CD4-positive, alpha-beta T cell (primary cell): Measurements from ENCODE around the gene RAB31. TPM values are rescaled to one million over a fixed set of nuclear protein-coding genes. Genes with fewer than 3 reads are reported as not detected.

Experiments used
- ATAC-seq: fragments of 200-7000 bp; cut with Tn5 transposase; one replicate; pipeline ENCODE4 v1.10.0; 2022; ENCODE audit warnings: mild to moderate bottlenecking; ENCODE audit not compliant: poor library complexity
- CTCF ChIA-PET: fragments of 350-600 bp; sonication (Branson Sonifier 250); formaldehyde crosslinking; loops from one replicate; lab custom pipeline; 2021; ENCODE audit warnings: antibody characterized with exemption, inconsistent platforms; lab: Charles Lee
- POLR2A ChIA-PET: fragments of 350-600 bp; sonication (Branson Sonifier 250); formaldehyde crosslinking; loops from one replicate; lab custom pipeline; 2021; ENCODE audit warnings: antibody characterized with exemption, inconsistent platforms; lab: Charles Lee
- DNase-seq, 14 experiments: peaks; one replicate each; pipeline ENCODE4 v3.0.0-alpha.2; 2013 to 2020; ENCODE audit warnings: mixed read lengths in 2 of 14
- H3K27ac ChIP-seq, 2 donors: one replicate each; pipeline versions ENCODE4 v1.5.1 to v1.7.0; 2013; ENCODE audit warnings: low read length in 2 of 2, low read depth in 1 of 2, mild to moderate bottlenecking in 1 of 2
- H3K27me3 ChIP-seq, 2 experiments: 1 replicate in 1 of 2; 2 replicates in 1 of 2; pipeline versions ENCODE4 v1.6.1 to v1.7.0; 2013; ENCODE audit warnings: low read length in 2 of 2, control low read depth in 1 of 2, mild to moderate bottlenecking in 1 of 2, moderate library complexity in 1 of 2; ENCODE audit not compliant: insufficient read depth in 2 of 2, control insufficient read depth in 1 of 2
- H3K36me3 ChIP-seq: one replicate; pipeline ENCODE4 v1.6.1; 2013; ENCODE audit warnings: low read length, control low read depth; ENCODE audit not compliant: insufficient read depth
- H3K4me1 ChIP-seq: one replicate; pipeline ENCODE4 v1.6.1; 2013; ENCODE audit warnings: low read length, control low read depth; ENCODE audit not compliant: insufficient read depth
- H3K4me3 ChIP-seq: one replicate; pipeline ENCODE4 v1.5.1; 2013; ENCODE audit warnings: mild to moderate bottlenecking, low read length, moderate library complexity
- H3K9me3 ChIP-seq, 2 experiments: 1 replicate in 1 of 2; 2 replicates in 1 of 2; pipeline versions ENCODE4 v1.6.1 to v1.7.0; 2013; ENCODE audit warnings: low read length in 2 of 2, mild to moderate bottlenecking in 2 of 2, control low read depth in 1 of 2, moderate library complexity in 1 of 2; ENCODE audit not compliant: control insufficient read depth in 1 of 2, insufficient read depth in 1 of 2
- H3K27ac Mint-ChIP-seq: one replicate; pipeline ENCODE4 v1.8.0; 2020; ENCODE audit warnings: mixed read lengths
- H3K27me3 Mint-ChIP-seq: one replicate; pipeline ENCODE4 v1.8.0; 2021; ENCODE audit warnings: mixed read lengths
- H3K36me3 Mint-ChIP-seq: one replicate; pipeline ENCODE4 v1.8.0; 2021; ENCODE audit warnings: low read depth, mixed read lengths
- H3K4me1 Mint-ChIP-seq: one replicate; pipeline ENCODE4 v1.8.0; 2021; ENCODE audit warnings: low read depth, mixed read lengths
- H3K4me3 Mint-ChIP-seq: one replicate; pipeline ENCODE4 v1.8.0; 2020; ENCODE audit warnings: mild to moderate bottlenecking, mixed read lengths
- H3K9me3 Mint-ChIP-seq: one replicate; pipeline ENCODE4 v1.8.0; 2020; ENCODE audit warnings: mixed read lengths
- CTCF ChIP-seq: fragments of 200-600 bp; IDR thresholded peaks from one replicate; pipeline ENCODE4 v1.8.0; 2022; ENCODE audit warnings: antibody characterized with exemption, mild to moderate bottlenecking
- intact Hi-C, 2 experiments: fragments of 100-400 bp; cut with DNase I in 1 of 2; cut with micrococcal nuclease in 1 of 2; formaldehyde crosslinking; loops; one replicate each; pipeline versions ENCODE4 v1.15.1 to v1.9.0; 2023 to 2025; cut with DNase I, micrococcal nuclease
- total RNA-seq, 174 experiments: library from RNA in 2 of 174; stranded (reverse) in 2 of 174; gene quantifications; one replicate each; pipeline ENCODE4 v1.2.3 and lab custom pipeline; 2021 to 2026

Gene RAB31
- total RNA-seq, 2 experiments from 2014 or later, result 1.1 to 1.3 TPM

GRCh38 chr18:9818423-9818734 is 110.3 kb downstream of the RAB31 start:
- no peak overlapping the region for H3K27ac Mint-ChIP-seq
- Histone ChIP-seq H3K4me3 (no peak overlapping the region), H3K27me3 (no peaks in the 10 kb centered on the region), H3K9me3 (no peaks in the 10 kb centered on the region), H3K36me3 (no peaks in the 10 kb centered on the region), H3K4me1 (no peaks in the 10 kb centered on the region), H3K27ac (no peak overlapping the region)
- POLR2A ChIA-PET, result no interaction called here
- H3K4me1 Mint-ChIP-seq, result no peaks in the 10 kb centered on the region
- H3K27me3 Mint-ChIP-seq, result peaks cover 6% of the 10 kb centered on the region
- no peak overlapping the region for H3K4me3 Mint-ChIP-seq
- TF ChIP-seq CTCF, result no peak
- H3K9me3 Mint-ChIP-seq, result peaks cover 2% of the 10 kb centered on the region
- CTCF ChIA-PET, result no interaction called here
- no peak for ATAC-seq
- DNase-seq, result no peak
- intact Hi-C loops, result no loop called here
- no peaks in the 10 kb centered on the region for H3K36me3 Mint-ChIP-seq

- peaks cover 2% of the 10 kb centered on the region for H3K9me3 Mint-ChIP-seq
- no peaks in the 10 kb centered on the region for H3K4me1 Mint-ChIP-seq
- Histone ChIP-seq H3K27me3 (no peaks in the 10 kb centered on the region), H3K27ac (no peak overlapping the region), H3K4me3 (no peak overlapping the region), H3K36me3 (no peaks in the 10 kb centered on the region), H3K9me3 (no peaks in the 10 kb centered on the region), H3K4me1 (no peaks in the 10 kb centered on the region)
- no peak overlapping the region for H3K4me3 Mint-ChIP-seq
- ATAC-seq (no peak), DNase-seq (no peak)
- TF ChIP-seq CTCF, result no peak
- POLR2A ChIA-PET, result no interaction called here
- CTCF ChIA-PET, result no interaction called here
- H3K36me3 Mint-ChIP-seq, result no peaks in the 10 kb centered on the region
- H3K27ac Mint-ChIP-seq, result no peak overlapping the region
- intact Hi-C loops, result no loop called here
- H3K27me3 Mint-ChIP-seq, result peaks cover 6% of the 10 kb centered on the region
Measured at GRCh38 chr18:9820127-9820526, 112.0 kb downstream of the RAB31 start.

DNA sequence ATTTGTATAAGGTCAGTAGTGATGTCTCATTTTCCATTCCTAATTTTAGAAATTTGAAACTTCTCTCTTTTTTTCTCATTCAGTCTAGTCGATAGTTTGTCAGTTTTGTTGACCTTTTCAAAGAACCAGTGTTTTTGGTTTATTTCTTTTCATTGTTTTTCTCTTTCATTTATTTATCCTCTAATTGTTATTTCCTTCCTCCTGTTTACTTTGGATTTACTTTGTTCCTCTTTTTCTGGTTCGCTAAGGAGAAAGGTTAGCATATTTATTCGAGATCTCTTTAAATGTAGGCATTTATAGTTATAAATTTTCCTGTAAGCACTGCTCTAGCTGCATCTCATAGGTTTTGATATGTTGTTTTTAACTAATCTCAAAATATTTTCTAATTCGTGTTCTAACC is 112.6 kb downstream of the RAB31 start:
- Mint-ChIP-seq H3K9me3 (peaks cover 2% of the 10 kb centered on the region), H3K4me1 (no peaks in the 10 kb centered on the region), H3K4me3 (no peak overlapping the region), H3K27ac (no peak overlapping the region), H3K36me3 (no peaks in the 10 kb centered on the region), H3K27me3 (peaks cover 6% of the 10 kb centered on the region)
- H3K36me3 ChIP-seq, result no peaks in the 10 kb centered on the region
- H3K27ac ChIP-seq, result no peak overlapping the region
- no peaks in the 10 kb centered on the region for H3K27me3 ChIP-seq
- POLR2A ChIA-PET, result no interaction called here
- no peaks in the 10 kb centered on the region for H3K4me1 ChIP-seq
- CTCF ChIA-PET, result no interaction called here
- no peak for TF ChIP-seq CTCF
- intact Hi-C loops, result no loop called here
- H3K4me3 ChIP-seq, result no peak overlapping the region
- ATAC-seq, result no peak
- no peak for DNase-seq
- H3K9me3 ChIP-seq, result no peaks in the 10 kb centered on the region
